Suprapubic skin (tissue), 3 donors: ENCODE measurements around the gene MFSD12.

ENCODE experiments used
- CTCF ChIP-seq, 2 donors: fragments of 200-600 bp in 1 of 2; fragments of 450-650 bp in 1 of 2; sonication (generic) in 1 of 2; IDR thresholded peaks; one replicate each; pipeline ENCODE4 v1.5.1; 2016 to 2019; ENCODE audit warnings: antibody characterized with exemption in 2 of 2, mild to moderate bottlenecking in 1 of 2, moderate library complexity in 1 of 2
- EP300 ChIP-seq: sonication (generic); formaldehyde crosslinking; IDR thresholded peaks from one replicate; pipeline ENCODE4 v1.6.1; 2017; ENCODE audit warnings: antibody characterized with exemption
- POLR2A ChIP-seq, 2 donors: fragments of 450-650 bp; IDR thresholded peaks; one replicate each; pipeline ENCODE4 v1.6.1; 2017; ENCODE audit warnings: antibody characterized with exemption in 2 of 2, mild to moderate bottlenecking in 2 of 2, moderate library complexity in 2 of 2

GRCh38 chr19:3578390-3578789, 21.0 kb upstream of the MFSD12 start:
- TF ChIP-seq CTCF (IDR thresholded peaks at IDR 0.05): no peak
- no peak for TF ChIP-seq POLR2A (IDR thresholded peaks at IDR 0.05)
- no peak for TF ChIP-seq EP300
